Measurements from ENCODE around the gene SP140. TPM values are rescaled to one million over a fixed set of nuclear protein-coding genes. Genes with fewer than 3 reads are reported as not detected.

The SP140 gene
- total RNA-seq, 1 experiment from 2014 or later, result 2.6 TPM

DNA sequence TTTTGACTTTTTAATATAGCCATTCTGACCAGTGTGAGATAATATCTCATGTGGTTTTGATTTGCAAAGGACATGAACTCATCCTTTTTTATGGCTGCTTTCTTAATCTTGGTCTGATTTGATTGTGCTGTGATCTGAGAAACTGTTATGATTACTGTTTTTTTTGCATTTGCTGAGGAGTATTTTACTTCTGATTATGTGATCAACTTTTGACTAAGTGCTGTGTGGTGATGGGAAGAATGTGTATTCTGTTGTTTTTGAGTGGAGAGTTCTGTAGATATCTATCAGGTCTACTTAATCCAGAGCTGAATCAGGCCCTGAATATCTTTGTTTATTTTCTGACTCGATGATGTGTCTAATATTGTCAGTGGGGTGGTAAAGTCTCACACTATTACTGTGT lies 118.2 kb downstream of the SP140 start:
- no peak for ATAC-seq
- intact Hi-C loops (cut with micrococcal nuclease), result no loop called here
- Histone ChIP-seq H4K20me1 (ENCODE audit: insufficient read depth) (no peaks in the 10 kb centered on the region), H3K9me3 (ENCODE audit: control insufficient read depth in 1 of 2, insufficient read depth in 1 of 2, low read depth in 1 of 2, low read length in 2 of 2) (no peaks in the 10 kb centered on the region), H3K36me3 (ENCODE audit: control insufficient read depth in 1 of 2, insufficient read depth in 2 of 2, low read length in 2 of 2) (peaks cover 0 to 4% of the 10 kb centered on the region in 2 experiments; a peak in 1 of 4 replicates), H3K4me3 (replicated peaks in 1 of 2; ENCODE audit: low read depth in 1 of 2, low read length in 2 of 2) (no peak overlapping the region; a peak in 1 of 4 replicates), H3K27me3 (ENCODE audit: insufficient read depth, low read length) (no peaks in the 10 kb centered on the region), H2AFZ (ENCODE audit: low read depth, low read length, poor library complexity, severe bottlenecking) (no peak overlapping the region), H3K9me2 (ENCODE audit: insufficient read depth) (no peaks in the 10 kb centered on the region), H3K79me2 (ENCODE audit: insufficient read depth, low read length) (peaks cover 61% of the 10 kb centered on the region), H3K27ac (ENCODE audit: low read depth, low read length) (no peak overlapping the region), H3K4me1 (ENCODE audit: control insufficient read depth in 1 of 2, insufficient read depth in 2 of 2, low read length in 2 of 2) (peaks cover 0 to 20% of the 10 kb centered on the region in 2 experiments; a peak in 3 of 4 replicates), H3K9ac (ENCODE audit: low read length) (no peak overlapping the region), H3K4me2 (ENCODE audit: low read length) (peak overlapping the region; percentile 69; the same call in 1 of the 2 replicates)
- BruUV-seq (replicated peaks), result no TSS peak
- DNase-seq (ENCODE audit: low read depth, low spot score), result no peak
- POLR2A ChIA-PET, result no interaction called here
- CTCF ChIA-PET, result no interaction called here
- RAD21 ChIA-PET (ENCODE audit: low non-redundant PET in 1 of 2, low total read pairs in 2 of 2, uncharacterized antibody in 2 of 2, unreplicated experiment in 2 of 2), result no interaction called here
- TF ChIP-seq CEBPB (IDR thresholded peaks at IDR 0.05; ENCODE audit: low read depth) (no peak), TCF7L2 (IDR thresholded peaks at IDR 0.05; ENCODE audit: borderline replicate concordance, extremely low read depth, insufficient read depth, insufficient read length) (no peak), CBX3 (IDR thresholded peaks at IDR 0.05; ENCODE audit: low read depth) (no peak), EZH2 (IDR thresholded peaks at IDR 0.05) (no peak), ZNF274 (IDR thresholded peaks at IDR 0.05; ENCODE audit: low read depth, low read length) (no peak)
- TF ChIP-seq, protein P1, sequence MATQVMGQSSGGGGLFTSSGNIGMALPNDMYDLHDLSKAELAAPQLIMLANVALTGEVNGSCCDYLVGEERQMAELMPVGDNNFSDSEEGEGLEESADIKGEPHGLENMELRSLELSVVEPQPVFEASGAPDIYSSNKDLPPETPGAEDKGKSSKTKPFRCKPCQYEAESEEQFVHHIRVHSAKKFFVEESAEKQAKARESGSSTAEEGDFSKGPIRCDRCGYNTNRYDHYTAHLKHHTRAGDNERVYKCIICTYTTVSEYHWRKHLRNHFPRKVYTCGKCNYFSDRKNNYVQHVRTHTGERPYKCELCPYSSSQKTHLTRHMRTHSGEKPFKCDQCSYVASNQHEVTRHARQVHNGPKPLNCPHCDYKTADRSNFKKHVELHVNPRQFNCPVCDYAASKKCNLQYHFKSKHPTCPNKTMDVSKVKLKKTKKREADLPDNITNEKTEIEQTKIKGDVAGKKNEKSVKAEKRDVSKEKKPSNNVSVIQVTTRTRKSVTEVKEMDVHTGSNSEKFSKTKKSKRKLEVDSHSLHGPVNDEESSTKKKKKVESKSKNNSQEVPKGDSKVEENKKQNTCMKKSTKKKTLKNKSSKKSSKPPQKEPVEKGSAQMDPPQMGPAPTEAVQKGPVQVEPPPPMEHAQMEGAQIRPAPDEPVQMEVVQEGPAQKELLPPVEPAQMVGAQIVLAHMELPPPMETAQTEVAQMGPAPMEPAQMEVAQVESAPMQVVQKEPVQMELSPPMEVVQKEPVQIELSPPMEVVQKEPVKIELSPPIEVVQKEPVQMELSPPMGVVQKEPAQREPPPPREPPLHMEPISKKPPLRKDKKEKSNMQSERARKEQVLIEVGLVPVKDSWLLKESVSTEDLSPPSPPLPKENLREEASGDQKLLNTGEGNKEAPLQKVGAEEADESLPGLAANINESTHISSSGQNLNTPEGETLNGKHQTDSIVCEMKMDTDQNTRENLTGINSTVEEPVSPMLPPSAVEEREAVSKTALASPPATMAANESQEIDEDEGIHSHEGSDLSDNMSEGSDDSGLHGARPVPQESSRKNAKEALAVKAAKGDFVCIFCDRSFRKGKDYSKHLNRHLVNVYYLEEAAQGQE (IDR thresholded peaks at IDR 0.05; ENCODE audit: low read depth), result no peak

DNA sequence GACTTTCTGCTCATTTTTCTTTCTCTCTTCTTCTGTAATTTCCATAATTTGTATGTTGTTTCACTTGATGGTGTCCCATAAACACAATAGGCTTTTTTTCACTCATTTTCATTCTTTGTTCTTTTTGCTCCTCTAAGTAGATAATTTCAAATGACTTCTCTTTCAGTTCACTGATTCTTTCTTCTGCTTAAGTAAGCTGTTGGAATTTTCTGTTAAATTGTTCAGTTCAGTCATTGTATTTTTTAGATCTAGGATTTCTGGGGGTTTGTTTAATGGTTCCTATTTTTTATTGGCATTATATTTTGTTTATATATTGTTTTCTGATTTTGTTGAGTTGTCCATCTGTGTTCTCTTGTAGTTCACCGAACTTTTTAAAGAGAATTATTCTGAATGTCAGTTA lies 120.9 kb downstream of the SP140 start:
- RAD21 ChIA-PET (ENCODE audit: low non-redundant PET in 1 of 2, low total read pairs in 2 of 2, uncharacterized antibody in 2 of 2, unreplicated experiment in 2 of 2), result no interaction called here
- peaks cover 77% of the 10 kb centered on the region for H3K79me2 ChIP-seq (ENCODE audit: insufficient read depth, low read length)
- no peaks in the 10 kb centered on the region for H3K27me3 ChIP-seq (ENCODE audit: insufficient read depth, low read length)
- no peak overlapping the region for H3K4me2 ChIP-seq (ENCODE audit: low read length)
- H3K9ac ChIP-seq (ENCODE audit: low read length), result no peak overlapping the region
- no peaks in the 10 kb centered on the region for H3K9me2 ChIP-seq (ENCODE audit: insufficient read depth)
- DNase-seq (ENCODE audit: low read depth, low spot score) (no peak), ATAC-seq (no peak)
- no peaks in the 10 kb centered on the region for H3K9me3 ChIP-seq (ENCODE audit: control insufficient read depth in 1 of 2, insufficient read depth in 1 of 2, low read depth in 1 of 2, low read length in 2 of 2)
- peaks cover 0 to 20% of the 10 kb centered on the region in 2 experiments; a peak in 3 of 4 replicates for H3K4me1 ChIP-seq (ENCODE audit: control insufficient read depth in 1 of 2, insufficient read depth in 2 of 2, low read length in 2 of 2)
- no peaks in the 10 kb centered on the region for H4K20me1 ChIP-seq (ENCODE audit: insufficient read depth)
- CTCF ChIA-PET, result no interaction called here
- intact Hi-C loops (cut with micrococcal nuclease), result no loop called here
- H3K4me3 ChIP-seq (replicated peaks in 1 of 2; ENCODE audit: low read depth in 1 of 2, low read length in 2 of 2), result no peak overlapping the region
- POLR2A ChIA-PET, result no interaction called here
- no peak overlapping the region for H3K27ac ChIP-seq (ENCODE audit: low read depth, low read length)
- H2AFZ ChIP-seq (ENCODE audit: low read depth, low read length, poor library complexity, severe bottlenecking), result no peak overlapping the region
- BruUV-seq (replicated peaks), result no TSS peak
- peaks cover 0 to 4% of the 10 kb centered on the region in 2 experiments; a peak in 2 of 4 replicates for H3K36me3 ChIP-seq (ENCODE audit: control insufficient read depth in 1 of 2, insufficient read depth in 2 of 2, low read length in 2 of 2)
- TF ChIP-seq, protein P2, sequence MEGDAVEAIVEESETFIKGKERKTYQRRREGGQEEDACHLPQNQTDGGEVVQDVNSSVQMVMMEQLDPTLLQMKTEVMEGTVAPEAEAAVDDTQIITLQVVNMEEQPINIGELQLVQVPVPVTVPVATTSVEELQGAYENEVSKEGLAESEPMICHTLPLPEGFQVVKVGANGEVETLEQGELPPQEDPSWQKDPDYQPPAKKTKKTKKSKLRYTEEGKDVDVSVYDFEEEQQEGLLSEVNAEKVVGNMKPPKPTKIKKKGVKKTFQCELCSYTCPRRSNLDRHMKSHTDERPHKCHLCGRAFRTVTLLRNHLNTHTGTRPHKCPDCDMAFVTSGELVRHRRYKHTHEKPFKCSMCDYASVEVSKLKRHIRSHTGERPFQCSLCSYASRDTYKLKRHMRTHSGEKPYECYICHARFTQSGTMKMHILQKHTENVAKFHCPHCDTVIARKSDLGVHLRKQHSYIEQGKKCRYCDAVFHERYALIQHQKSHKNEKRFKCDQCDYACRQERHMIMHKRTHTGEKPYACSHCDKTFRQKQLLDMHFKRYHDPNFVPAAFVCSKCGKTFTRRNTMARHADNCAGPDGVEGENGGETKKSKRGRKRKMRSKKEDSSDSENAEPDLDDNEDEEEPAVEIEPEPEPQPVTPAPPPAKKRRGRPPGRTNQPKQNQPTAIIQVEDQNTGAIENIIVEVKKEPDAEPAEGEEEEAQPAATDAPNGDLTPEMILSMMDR (IDR thresholded peaks at IDR 0.05 in 2 of 3, conservative IDR thresholded peaks at IDR 0.05 in 1 of 3; ENCODE audit: borderline replicate concordance in 1 of 3, insufficient read depth in 1 of 3, low read depth in 2 of 3, low read length in 2 of 3), result no peak
- TF ChIP-seq, protein P1 (IDR thresholded peaks at IDR 0.05; ENCODE audit: low read depth), result no peak
- TF ChIP-seq EGR1 (IDR thresholded peaks at IDR 0.05; ENCODE audit: low read depth) (no peak), POLR2AphosphoS5 (IDR thresholded peaks at IDR 0.05; ENCODE audit: low read depth, low read length) (no peak), YY1 (IDR thresholded peaks at IDR 0.05; ENCODE audit: extremely low read depth, insufficient replicate concordance, low read depth, low read length) (no peak), CEBPB (IDR thresholded peaks at IDR 0.05; ENCODE audit: low read depth) (no peak)
